ENCODE measurements around the gene TRIO.
"Not testable (repeated sequence)": the region's sequence is repeated elsewhere in the genome, so short reads cannot be mapped to it uniquely, and the experiment has no call there.

Gene TRIO

DNA sequence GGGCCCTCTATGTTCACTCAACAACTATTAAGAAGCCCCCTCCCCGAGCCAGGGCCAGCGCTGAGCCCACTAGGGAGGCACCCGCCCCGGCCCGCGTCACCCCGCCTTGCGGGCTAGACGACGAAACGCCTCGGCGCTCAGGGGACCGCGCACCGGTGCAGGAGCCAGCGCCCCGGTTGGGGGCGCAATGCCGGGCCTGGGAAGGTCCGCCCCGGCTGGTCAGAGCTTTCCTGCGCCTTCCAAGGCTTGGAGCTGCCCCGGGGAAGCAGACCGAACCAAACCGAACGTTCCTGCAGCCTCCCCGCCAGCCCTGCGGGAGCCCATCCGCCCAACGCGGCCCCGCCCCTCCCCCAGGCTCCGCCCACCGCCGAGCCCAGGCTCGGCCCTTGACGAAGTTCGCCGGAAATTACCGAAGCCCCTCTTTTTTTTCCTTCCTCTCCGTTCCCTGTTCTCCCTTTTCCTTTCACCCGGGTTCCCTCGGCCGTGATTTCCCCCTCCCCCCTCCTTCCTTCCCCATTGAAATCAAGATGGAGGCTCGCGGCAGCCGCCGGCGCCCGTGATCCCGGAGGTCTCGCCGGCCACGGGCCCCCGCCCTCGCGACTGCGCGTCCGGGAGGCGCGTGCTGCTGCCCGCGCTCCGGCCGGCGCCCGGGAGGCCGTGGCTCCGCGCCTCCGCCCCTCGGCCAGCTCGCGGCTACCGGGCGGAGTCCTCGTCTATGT is at the start of gene TRIO:
TSS of gene TRIO (plus strand) at position 516 of the 719 bp plus-strand sequence. CDS start 384 bp downstream, outside the sequence.
- DNase-seq (ENCODE audit: low read depth in 2 of 2) = peak; percentile 72 to 83

DNA sequence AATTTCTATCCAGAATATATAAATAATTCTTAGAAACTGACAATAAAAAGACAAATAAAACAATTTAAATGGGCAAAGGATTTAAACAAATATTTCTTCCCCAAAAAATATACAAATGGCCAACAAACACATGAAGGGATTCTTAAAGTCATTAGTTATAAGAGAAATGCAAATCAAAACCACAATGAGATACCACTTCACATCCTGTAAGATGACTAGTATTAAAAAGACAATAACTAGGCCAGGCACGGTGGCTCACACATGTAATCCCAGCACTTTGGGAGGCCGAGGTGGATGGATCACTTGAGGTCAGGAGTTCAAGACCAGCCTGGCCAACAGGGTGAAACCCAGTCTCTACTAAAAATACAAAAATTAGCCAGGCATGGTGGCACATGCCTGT is 45.8 kb upstream of the TRIO start:
- not testable (repeated sequence) for DNase-seq (ENCODE audit: low read depth in 2 of 2)

- no peak for DNase-seq (ENCODE audit: low read depth in 2 of 2)
Measured at GRCh38 chr5:14097998-14098471, 45.1 kb upstream of the TRIO start.

DNA sequence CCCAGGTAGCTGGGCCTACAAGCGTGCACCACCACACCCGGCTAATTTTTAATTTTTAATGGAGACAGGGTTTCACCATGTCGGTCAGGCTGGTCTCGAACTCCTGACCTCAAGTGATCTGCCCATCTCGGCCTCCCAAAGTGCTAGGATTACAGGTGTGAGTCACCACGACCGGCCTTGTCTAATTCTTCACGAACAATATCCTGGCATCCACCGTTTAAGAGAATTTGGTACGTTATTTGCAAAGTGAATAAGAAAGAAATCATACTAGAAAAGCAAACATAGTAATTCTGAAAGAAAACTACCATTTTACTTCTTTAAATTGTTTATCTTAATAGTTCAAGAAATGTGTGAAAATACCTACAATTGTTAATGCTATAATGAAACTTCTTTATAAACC is 42.9 kb upstream of the TRIO start:
- DNase-seq (ENCODE audit: low read depth in 2 of 2) = no peak

GRCh38 chr5:14101922-14102321 is 41.2 kb upstream of the TRIO start:
- DNase-seq (ENCODE audit: low read depth in 2 of 2) = no peak

DNA sequence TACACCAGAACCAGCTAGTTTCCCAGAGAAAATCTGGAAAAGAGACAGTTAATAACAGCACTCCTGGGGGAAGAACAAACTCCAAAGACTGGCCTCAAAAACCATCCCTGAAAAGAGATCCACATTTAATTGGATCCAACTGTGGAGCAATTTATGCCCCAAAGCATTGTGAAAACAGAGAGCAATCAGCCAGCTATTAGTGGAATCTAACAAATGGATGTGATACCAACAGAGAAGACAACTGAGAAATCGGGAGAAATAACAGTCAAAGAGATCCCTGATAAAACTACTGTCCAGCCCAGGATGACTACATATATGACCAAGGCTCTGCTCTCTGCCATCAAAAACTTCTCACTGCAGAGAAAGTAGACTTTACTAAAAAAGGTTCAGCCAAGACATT is 40.5 kb upstream of the TRIO start:
- DNase-seq (ENCODE audit: low read depth in 2 of 2) = no peak

GRCh38 chr5:14105718-14106410 is 37.3 kb upstream of the TRIO start:
- DNase-seq (ENCODE audit: low read depth in 2 of 2) = no peak

DNA sequence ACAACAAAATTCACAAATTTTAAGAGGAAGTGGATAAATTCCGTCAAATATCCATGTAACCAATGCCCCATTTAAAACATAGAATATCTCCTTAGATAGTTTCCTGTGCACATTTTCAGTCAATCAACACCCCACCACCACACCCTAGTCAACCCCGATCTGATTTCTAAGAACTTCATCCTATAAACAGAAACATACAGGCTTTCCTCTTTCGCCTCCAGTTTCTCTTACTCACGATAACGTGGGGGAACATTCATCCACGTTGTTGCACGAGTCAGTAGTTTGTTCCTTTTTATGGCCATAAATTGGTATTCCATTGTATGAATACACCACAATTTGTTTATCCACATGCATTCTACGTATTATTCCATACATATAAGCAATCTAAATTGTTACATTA is 35.6 kb upstream of the TRIO start:
- no peak for DNase-seq (ENCODE audit: low read depth in 2 of 2)

GRCh38 chr5:14108170-14108996 is 34.8 kb upstream of the TRIO start:
- no peak for DNase-seq (ENCODE audit: low read depth in 2 of 2)

DNA sequence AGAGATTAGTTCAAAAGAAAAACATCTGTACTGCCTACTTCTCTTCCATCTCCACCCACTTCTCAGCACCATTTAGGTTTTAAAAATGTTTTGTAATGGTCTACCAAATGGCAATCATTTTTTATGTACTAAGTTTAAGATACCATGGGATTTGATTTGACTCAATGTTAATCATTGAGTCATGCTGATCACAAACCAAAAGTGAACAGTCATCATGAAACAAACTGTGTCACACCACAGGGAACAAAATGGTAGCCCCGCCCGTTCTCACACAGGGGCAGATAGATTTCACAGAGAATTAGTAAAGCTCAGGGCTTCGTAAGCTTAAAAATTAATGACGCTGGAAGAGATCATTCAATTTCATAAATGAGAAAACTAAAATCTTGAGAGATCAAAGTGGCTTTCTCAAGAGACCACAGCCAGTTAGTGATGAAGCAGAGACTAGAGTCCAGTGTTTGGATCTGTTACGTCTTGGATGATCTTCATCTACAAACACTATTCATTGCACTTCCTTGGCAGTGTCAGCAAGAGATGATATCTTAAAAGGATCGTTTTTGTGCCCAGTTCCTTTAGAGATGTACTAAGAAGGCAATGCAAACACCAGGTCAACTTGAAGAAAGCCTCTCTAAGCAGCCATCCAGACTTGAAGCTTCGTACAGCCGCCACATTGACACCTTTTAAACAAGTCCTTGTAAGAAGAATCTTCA is 33.9 kb upstream of the TRIO start:
- DNase-seq (ENCODE audit: low read depth in 2 of 2) = peak in 1 of 2 donors; percentile 15

DNA sequence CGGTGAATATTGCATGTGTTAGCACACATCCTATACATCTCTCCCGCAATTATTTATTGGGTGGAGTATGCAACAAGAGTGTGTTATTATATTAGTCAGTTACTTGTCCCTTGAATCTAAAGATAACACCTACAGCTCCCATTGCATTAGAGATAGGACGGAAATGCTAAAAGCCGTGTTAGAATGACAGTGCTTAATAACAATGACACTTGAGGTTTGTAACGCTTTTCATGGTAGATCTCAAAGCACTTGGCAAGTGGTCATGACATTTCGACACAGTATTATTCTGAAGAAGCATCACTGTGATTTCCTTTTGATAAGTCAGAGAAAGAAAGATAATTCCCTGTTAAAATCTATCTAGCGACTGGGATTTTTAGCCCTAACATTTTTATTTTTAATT is 33.4 kb upstream of the TRIO start:
- no peak for DNase-seq (ENCODE audit: low read depth in 2 of 2)

GRCh38 chr5:14110196-14110595 is 32.9 kb upstream of the TRIO start:
- DNase-seq (ENCODE audit: low read depth in 2 of 2) = no peak

- no peak for DNase-seq (ENCODE audit: low read depth in 2 of 2)
Measured at GRCh38 chr5:14110680-14111079, 32.5 kb upstream of the TRIO start.

GRCh38 chr5:14112998-14113652 is 30.0 kb upstream of the TRIO start:
- DNase-seq (ENCODE audit: low read depth in 2 of 2) = no peak

GRCh38 chr5:14114615-14115251 is 28.4 kb upstream of the TRIO start:
- no peak for DNase-seq (ENCODE audit: low read depth in 2 of 2)

DNA sequence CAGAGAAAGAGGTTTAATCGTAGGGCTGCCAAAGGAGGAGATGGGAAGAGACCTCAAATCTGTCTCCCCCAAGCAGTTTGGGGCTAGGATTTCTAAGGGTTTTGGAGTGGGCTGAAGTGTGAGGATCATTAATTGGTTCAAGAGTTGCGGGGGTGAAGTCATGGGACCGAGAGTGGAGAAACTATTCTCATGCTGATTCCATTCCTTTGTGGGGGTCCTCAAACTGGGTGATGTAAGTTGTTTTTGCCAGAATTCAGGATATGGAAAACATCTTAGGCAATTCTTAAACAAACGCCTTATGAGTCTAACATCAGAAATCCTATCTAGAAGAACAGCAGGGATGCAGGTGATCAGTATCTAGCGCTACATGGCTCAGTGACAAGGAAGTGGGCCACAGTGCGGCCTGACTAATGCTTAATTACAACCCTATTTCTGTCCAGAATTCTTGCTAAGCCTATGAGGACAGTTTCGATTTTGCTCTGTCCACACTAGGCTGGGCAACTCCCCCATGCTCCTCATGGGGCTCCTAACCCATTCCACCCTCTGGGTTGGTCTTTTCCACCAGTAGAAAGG is 27.7 kb upstream of the TRIO start:
- no peak for DNase-seq (ENCODE audit: low read depth in 2 of 2)

- no peak for DNase-seq (ENCODE audit: low read depth in 2 of 2)
Measured at GRCh38 chr5:14118551-14119320, 24.4 kb upstream of the TRIO start.

DNA sequence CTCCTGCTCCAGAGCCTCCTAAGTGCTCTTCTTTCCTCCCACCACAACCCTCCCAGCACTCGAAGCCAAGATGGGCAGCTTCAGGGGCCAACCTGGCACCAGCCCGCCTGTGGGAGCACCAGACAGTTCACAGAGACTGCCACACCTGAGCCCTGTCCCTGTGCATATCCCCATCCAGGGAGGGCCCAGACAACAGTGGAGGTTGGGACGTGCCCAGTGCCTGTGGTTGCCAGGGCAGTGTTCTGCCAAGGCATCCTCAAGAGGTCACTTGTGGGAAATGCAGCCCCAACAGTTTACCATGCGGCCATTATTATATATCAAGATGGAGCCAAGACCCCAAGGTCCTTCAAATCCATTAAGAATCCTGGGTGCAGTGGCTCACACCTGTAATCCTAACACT is 23.0 kb upstream of the TRIO start:
- no peak for DNase-seq (ENCODE audit: low read depth in 2 of 2)

GRCh38 chr5:14121552-14121951 is 21.6 kb upstream of the TRIO start:
- DNase-seq (ENCODE audit: low read depth in 2 of 2) = no peak

DNA sequence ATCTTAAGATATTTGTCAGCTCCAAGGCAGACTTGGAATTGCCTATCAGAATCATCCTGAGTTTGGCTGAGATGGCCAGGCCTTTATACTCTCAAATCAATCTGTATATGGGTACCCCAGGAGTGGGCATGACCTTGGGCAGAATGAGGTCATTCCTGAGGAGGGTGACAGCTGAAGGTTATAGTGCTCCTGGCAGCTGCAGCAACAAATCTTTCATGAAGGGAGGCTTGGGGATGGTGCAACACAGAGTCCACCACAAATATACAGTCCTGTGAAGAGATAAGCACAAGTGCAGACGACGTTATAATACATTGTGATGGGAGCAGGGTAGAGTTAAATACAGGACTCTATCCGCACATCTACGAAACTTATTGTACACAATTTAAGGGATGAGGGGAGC is 21.1 kb upstream of the TRIO start:
- DNase-seq (ENCODE audit: low read depth in 2 of 2) = no peak

Measured in stimulated activated CD4-positive, alpha-beta T cell treated with anti-CD3 and anti-CD28 coated beads, Interleukin-1b, Interleukin-23, amount 100 ng/mL, for 4 hours (primary cell).